ENCODE measurements around the gene PARP1. TPM values are rescaled to one million over a fixed set of nuclear protein-coding genes. Genes with fewer than 3 reads are reported as not detected.

Gene PARP1
- total RNA-seq, 3 donors from 2014 or later (not counting 1 experiment from before 2014, with no cell fraction given) = 62.0 to 81.5 (median 77.0) TPM

GRCh38 chr1:226325178-226325577, 82.7 kb downstream of the PARP1 start:
- H3K27ac Mint-ChIP-seq = no peak overlapping the region
- no peak for ATAC-seq
- intact Hi-C loops (cut with micrococcal nuclease) = no loop called here

GRCh38 chr1:226324479-226324878, 83.4 kb downstream of the PARP1 start:
- no peaks in the 10 kb centered on the region for H3K36me3 Mint-ChIP-seq
- Histone ChIP-seq H3K4me3 (ENCODE audit: low read length) (no peak overlapping the region), H3K27me3 (ENCODE audit: control insufficient read depth, insufficient read depth, low read length) (no peaks in the 10 kb centered on the region), H3K36me3 (ENCODE audit: control insufficient read depth, insufficient read depth, low read length) (no peaks in the 10 kb centered on the region), H3K27ac (ENCODE audit: low read length) (no peak overlapping the region), H3K9me3 (ENCODE audit: control insufficient read depth, insufficient read depth, low read length) (no peaks in the 10 kb centered on the region), H3K4me1 (ENCODE audit: control insufficient read depth, insufficient read depth, low read length) (no peaks in the 10 kb centered on the region)
- TF ChIP-seq CTCF (IDR thresholded peaks at IDR 0.05) = no peak
- DNase-seq (no peak), ATAC-seq (no peak)
- H3K4me3 Mint-ChIP-seq = no peak overlapping the region
- no peaks in the 10 kb centered on the region for H3K9me3 Mint-ChIP-seq
- no peak overlapping the region for H3K27ac Mint-ChIP-seq
- peaks cover 0 to 11% of the 10 kb centered on the region in 2 donors for H3K27me3 Mint-ChIP-seq (ENCODE audit: low read depth in 2 of 2)
- no peaks in the 10 kb centered on the region for H3K4me1 Mint-ChIP-seq
- intact Hi-C loops (cut with micrococcal nuclease) = no loop called here

More at GRCh38 chr1:226325178-226325577, 82.7 kb downstream of the PARP1 start:
- H3K36me3 ChIP-seq (ENCODE audit: control insufficient read depth, insufficient read depth, low read length) = no peaks in the 10 kb centered on the region
- no peaks in the 10 kb centered on the region for H3K9me3 ChIP-seq (ENCODE audit: control insufficient read depth, insufficient read depth, low read length)
- no peak overlapping the region for H3K4me3 ChIP-seq (ENCODE audit: low read length)
- 67% methylated on average over 1 of the region's 1 CpG for WGBS (ENCODE audit: insufficient coverage)
- H3K9me3 Mint-ChIP-seq = no peaks in the 10 kb centered on the region
- no peaks in the 10 kb centered on the region for H3K36me3 Mint-ChIP-seq
- H3K27me3 ChIP-seq (ENCODE audit: control insufficient read depth, insufficient read depth, low read length) = no peaks in the 10 kb centered on the region
- no peaks in the 10 kb centered on the region for H3K4me1 ChIP-seq (ENCODE audit: control insufficient read depth, insufficient read depth, low read length)
- DNase-seq = no peak
- H3K27me3 Mint-ChIP-seq (ENCODE audit: low read depth in 2 of 2) = peaks cover 0 to 11% of the 10 kb centered on the region in 2 donors
- H3K4me3 Mint-ChIP-seq = no peak overlapping the region
- H3K4me1 Mint-ChIP-seq = no peaks in the 10 kb centered on the region
- no peak overlapping the region for H3K27ac ChIP-seq (ENCODE audit: low read length)
- no peak for TF ChIP-seq CTCF (IDR thresholded peaks at IDR 0.05)

- intact Hi-C loops (cut with micrococcal nuclease) = no loop called here
Observed at GRCh38 chr1:226322986-226323385, 84.9 kb downstream of the PARP1 start.

More at GRCh38 chr1:226322986-226323385, 84.9 kb downstream of the PARP1 start:
- Histone ChIP-seq H3K36me3 (ENCODE audit: control insufficient read depth, insufficient read depth, low read length) (no peaks in the 10 kb centered on the region), H3K27me3 (ENCODE audit: control insufficient read depth, insufficient read depth, low read length) (no peaks in the 10 kb centered on the region), H3K27ac (ENCODE audit: low read length) (no peak overlapping the region), H3K4me3 (ENCODE audit: low read length) (no peak overlapping the region), H3K4me1 (ENCODE audit: control insufficient read depth, insufficient read depth, low read length) (no peaks in the 10 kb centered on the region), H3K9me3 (ENCODE audit: control insufficient read depth, insufficient read depth, low read length) (no peaks in the 10 kb centered on the region)
- no peak for DNase-seq
- Mint-ChIP-seq H3K27ac (no peak overlapping the region), H3K27me3 (ENCODE audit: low read depth in 2 of 2) (peaks cover 6 to 19% of the 10 kb centered on the region in 2 donors), H3K9me3 (no peaks in the 10 kb centered on the region), H3K4me1 (no peaks in the 10 kb centered on the region), H3K4me3 (no peak overlapping the region), H3K36me3 (no peaks in the 10 kb centered on the region)
- ATAC-seq = no peak
- TF ChIP-seq CTCF (IDR thresholded peaks at IDR 0.05) = no peak
- WGBS (ENCODE audit: insufficient coverage) = 93% methylated on average over 3 of the region's 3 CpGs
